Measurements from ENCODE around the gene PAXIP1. TPM values are rescaled to one million over a fixed set of nuclear protein-coding genes. Genes with fewer than 3 reads are reported as not detected.
A peak's percentile ranks its signal among the peaks of the same experiment; 100 is the strongest.
"Not testable (repeated sequence)": the region's sequence is repeated elsewhere in the genome, so short reads cannot be mapped to it uniquely, and the experiment has no call there.

Gene PAXIP1
- 26.4 and 27.7 TPM in 2 replicates for total RNA-seq
- long read RNA-seq, transcript PAXIP1-201 (21 exons, 3,711 nt), result major isoform, 13 of 32 reads
- long read RNA-seq, partial matches to known transcripts, result 11 of 32 reads
- long read RNA-seq, other reads (novel, unspliced or antisense), result 8 of 32 reads

DNA sequence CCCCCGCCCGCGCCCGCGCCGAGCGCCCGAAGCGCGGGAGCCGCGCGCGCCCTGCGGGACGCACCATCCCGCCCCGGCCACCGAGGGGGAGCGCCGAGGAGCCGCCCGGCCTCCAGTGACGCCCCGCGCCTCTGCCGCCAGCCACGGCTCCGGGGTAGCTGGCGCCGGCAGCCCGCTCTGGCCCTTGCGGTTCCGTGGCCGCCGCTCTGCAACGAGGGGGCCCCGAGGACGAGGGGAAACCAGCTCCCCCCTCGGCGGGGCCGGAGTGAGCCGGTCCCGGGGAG is at the start of gene PAXIP1:
Gene PAXIP1, minus strand, starts transcription at position 33 of the 284 bp plus-strand sequence. CDS start 195 bp downstream, outside the sequence.
- peak within 1 kb of the TSS; percentile 97 for H3K4me3 Mint-ChIP-seq (ENCODE audit: low read depth)

GRCh38 chr7:155051355-155051754 is 48.4 kb upstream of the PAXIP1 start:
- TF ChIP-seq CTCF (IDR thresholded peaks at IDR 0.05; ENCODE audit: unreplicated experiment), result no peak
- no peaks in the 10 kb centered on the region for H3K36me3 Mint-ChIP-seq (ENCODE audit: insufficient read depth)
- H3K4me1 Mint-ChIP-seq (ENCODE audit: low read depth), result no peaks in the 10 kb centered on the region
- no peak for DNase-seq (ENCODE audit: low spot score, unreplicated experiment)
- H3K4me3 Mint-ChIP-seq (ENCODE audit: low read depth), result no peak overlapping the region
- no peaks in the 10 kb centered on the region for H3K9me3 Mint-ChIP-seq (ENCODE audit: low read depth)
- H3K27me3 Mint-ChIP-seq, result peaks cover 8% of the 10 kb centered on the region
- H3K27ac Mint-ChIP-seq, result no peak overlapping the region

More for the DNA sequence above, at the start of gene PAXIP1:
- peak; percentile 63 for DNase-seq (ENCODE audit: low spot score, unreplicated experiment)
- no peak for TF ChIP-seq CTCF (IDR thresholded peaks at IDR 0.05; ENCODE audit: unreplicated experiment)
- peaks cover 6% of the 10 kb centered on the region for H3K4me1 Mint-ChIP-seq (ENCODE audit: low read depth)
- H3K27me3 Mint-ChIP-seq, result no peaks in the 10 kb centered on the region
- peaks cover 5% of the 10 kb centered on the region for H3K36me3 Mint-ChIP-seq (ENCODE audit: insufficient read depth)
- peak within 1 kb of the TSS; percentile 99 for H3K27ac Mint-ChIP-seq
- H3K9me3 Mint-ChIP-seq (ENCODE audit: low read depth), result no peaks in the 10 kb centered on the region

GRCh38 chr7:155048006-155048405 is 45.1 kb upstream of the PAXIP1 start:
- no peaks in the 10 kb centered on the region for H3K9me3 Mint-ChIP-seq (ENCODE audit: low read depth)
- H3K27ac Mint-ChIP-seq, result no peak overlapping the region
- H3K27me3 Mint-ChIP-seq, result peaks cover 8% of the 10 kb centered on the region
- no peak overlapping the region for H3K4me3 Mint-ChIP-seq (ENCODE audit: low read depth)
- no peaks in the 10 kb centered on the region for H3K36me3 Mint-ChIP-seq (ENCODE audit: insufficient read depth)
- no peaks in the 10 kb centered on the region for H3K4me1 Mint-ChIP-seq (ENCODE audit: low read depth)
- TF ChIP-seq CTCF (IDR thresholded peaks at IDR 0.05; ENCODE audit: unreplicated experiment), result no peak
- DNase-seq (ENCODE audit: low spot score, unreplicated experiment), result no peak

- Mint-ChIP-seq H3K36me3 (ENCODE audit: insufficient read depth) (no peaks in the 10 kb centered on the region), H3K9me3 (ENCODE audit: low read depth) (no peaks in the 10 kb centered on the region), H3K27ac (no peak overlapping the region), H3K4me1 (ENCODE audit: low read depth) (no peaks in the 10 kb centered on the region), H3K4me3 (ENCODE audit: low read depth) (no peak overlapping the region), H3K27me3 (no peaks in the 10 kb centered on the region)
- no peak for DNase-seq (ENCODE audit: low spot score, unreplicated experiment)
- no peak for TF ChIP-seq CTCF (IDR thresholded peaks at IDR 0.05; ENCODE audit: unreplicated experiment)
These were observed 40.8 kb upstream of the PAXIP1 start for GRCh38 chr7:155043756-155044155.

GRCh38 chr7:155038335-155038734 is 35.4 kb upstream of the PAXIP1 start:
- H3K9me3 Mint-ChIP-seq (ENCODE audit: low read depth), result peaks cover 5% of the 10 kb centered on the region
- no peaks in the 10 kb centered on the region for H3K4me1 Mint-ChIP-seq (ENCODE audit: low read depth)
- TF ChIP-seq CTCF (IDR thresholded peaks at IDR 0.05; ENCODE audit: unreplicated experiment), result no peak

DNA sequence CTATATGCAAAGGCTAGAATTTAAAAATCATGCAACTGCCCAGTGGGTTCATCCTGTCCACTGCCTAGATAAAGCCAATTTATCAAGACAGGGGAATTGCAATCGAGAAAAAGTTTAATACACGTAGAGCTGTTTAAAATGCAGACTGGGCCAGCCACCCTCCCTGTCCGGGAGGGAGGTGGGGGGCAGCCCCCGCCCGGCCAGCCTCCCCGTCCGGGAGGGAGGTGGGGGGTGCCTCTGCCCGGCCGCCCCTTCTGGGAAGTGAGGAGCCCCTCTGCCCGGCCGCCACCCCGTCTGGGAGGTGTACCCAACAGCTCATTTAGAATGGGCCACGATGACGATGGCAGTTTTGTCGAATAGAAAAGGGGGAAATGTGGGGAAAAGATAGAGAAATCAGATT is 31.6 kb upstream of the PAXIP1 start:
- peaks cover 12% of the 10 kb centered on the region for H3K9me3 Mint-ChIP-seq (ENCODE audit: low read depth)
- not testable (repeated sequence) for DNase-seq (ENCODE audit: low spot score, unreplicated experiment); H3K4me1 Mint-ChIP-seq (ENCODE audit: low read depth)

More at GRCh38 chr7:155038335-155038734, 35.4 kb upstream of the PAXIP1 start:
- H3K4me3 Mint-ChIP-seq (ENCODE audit: low read depth), result no peak overlapping the region
- no peaks in the 10 kb centered on the region for H3K27me3 Mint-ChIP-seq
- no peaks in the 10 kb centered on the region for H3K36me3 Mint-ChIP-seq (ENCODE audit: insufficient read depth)
- H3K27ac Mint-ChIP-seq, result no peak overlapping the region
- DNase-seq (ENCODE audit: low spot score, unreplicated experiment), result no peak

More for the DNA sequence above, 31.6 kb upstream of the PAXIP1 start:
- H3K36me3 Mint-ChIP-seq (ENCODE audit: insufficient read depth); H3K27me3 Mint-ChIP-seq; H3K27ac Mint-ChIP-seq; H3K4me3 Mint-ChIP-seq (ENCODE audit: low read depth): not testable (repeated sequence)
